Breast epithelium (tissue), 4 donors: ENCODE data around the gene ABCC10. TPM values are rescaled to one million over a fixed set of nuclear protein-coding genes. Genes with fewer than 3 reads are reported as not detected.

Experiments
- DNase-seq, 2 donors: peaks; one replicate each; pipeline ENCODE4 v3.0.0-alpha.2; 2019; ENCODE audit warnings: low spot score in 2 of 2
- H3K27ac ChIP-seq, 2 donors: fragments of 200-600 bp; sonication (generic) in 1 of 2; one replicate each; pipeline ENCODE4 v1.5.1; 2016 to 2019; ENCODE audit warnings: mild to moderate bottlenecking in 1 of 2
- H3K27me3 ChIP-seq, 2 donors: fragments of 200-600 bp; sonication (generic) in 1 of 2; one replicate each; pipeline versions ENCODE4 v1.5.1 to v1.6.0; 2017 to 2019; ENCODE audit warnings: control low read depth in 1 of 2, mild to moderate bottlenecking in 1 of 2
- H3K36me3 ChIP-seq: fragments of 200-600 bp; one replicate; pipeline ENCODE4 v1.5.1; 2019
- H3K4me1 ChIP-seq, 2 donors: fragments of 200-600 bp; sonication (generic); one replicate each; pipeline ENCODE4 v1.5.1; 2016 to 2019; ENCODE audit warnings: control low read depth in 1 of 2
- H3K4me3 ChIP-seq, 3 donors: fragments of 200-600 bp; sonication (generic); 1 replicate in 2 of 3; 2 replicates in 1 of 3; pipeline ENCODE4 v1.5.1; 2016 to 2019; ENCODE audit warnings: mild to moderate bottlenecking in 3 of 3, moderate library complexity in 2 of 3
- H3K9me3 ChIP-seq, 2 donors: fragments of 200-600 bp; sonication (generic) in 1 of 2; one replicate each; pipeline ENCODE4 v1.5.1; 2016 to 2019; ENCODE audit warnings: control low read depth in 1 of 2
- POLR2A ChIP-seq: fragments of 450-650 bp; IDR thresholded peaks from one replicate; pipeline ENCODE4 v1.6.1; 2016; ENCODE audit warnings: antibody characterized with exemption, mild to moderate bottlenecking, moderate library complexity
- POLR2AphosphoS5 ChIP-seq, 3 donors: sonication (generic); formaldehyde crosslinking; IDR thresholded peaks; one replicate each; pipeline ENCODE4 v1.6.1; 2017; ENCODE audit warnings: antibody characterized with exemption in 3 of 3
- intact Hi-C: fragments of 100-400 bp; cut with DNase I; formaldehyde crosslinking; loops from one replicate; pipeline ENCODE4 v1.15.1; 2023; ENCODE audit warnings: low total_unique reads
- total RNA-seq, 3 donors: library from RNA; depleted of rRNA; stranded (reverse); fragments of >200 nt; gene quantifications; one replicate each; pipeline ENCODE4 v1.1.0, GENCODE V29; 2016
- TF ChIP-seq, protein P1 (sequence below), 3 donors: fragments of 450-650 bp; IDR thresholded peaks; one replicate each; pipeline ENCODE4 v1.5.1; 2016 to 2017; ENCODE audit warnings: antibody characterized with exemption in 3 of 3, mild to moderate bottlenecking in 3 of 3, moderate library complexity in 3 of 3

ABCC10 gene
- total RNA-seq, 3 donors from 2014 or later, result 9.0 to 19.9 (median 12.1) TPM

DNA sequence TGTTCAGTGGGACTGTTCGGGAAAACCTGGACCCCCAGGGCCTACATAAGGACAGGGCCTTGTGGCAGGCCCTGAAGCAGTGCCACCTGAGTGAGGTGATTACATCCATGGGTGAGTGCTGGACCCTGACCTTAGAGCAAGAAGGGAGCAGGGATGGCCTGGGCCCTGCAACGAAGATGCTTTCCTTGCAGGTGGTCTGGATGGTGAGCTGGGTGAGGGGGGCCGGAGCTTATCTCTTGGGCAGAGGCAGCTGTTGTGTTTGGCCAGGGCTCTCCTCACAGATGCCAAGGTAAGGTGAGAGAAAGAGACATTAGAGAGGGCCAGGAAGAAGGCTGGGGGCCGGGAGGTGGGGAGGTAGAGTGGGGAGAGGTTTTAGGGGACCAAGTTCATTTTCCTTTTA lies 21.6 kb downstream of the ABCC10 start:
- no peaks in the 10 kb centered on the region for H3K27me3 ChIP-seq
- H3K4me3 ChIP-seq, result no peak overlapping the region
- no peak for DNase-seq
- intact Hi-C loops, result no loop called here
- no peak overlapping the region for H3K27ac ChIP-seq
- no peak for TF ChIP-seq POLR2AphosphoS5 (IDR thresholded peaks at IDR 0.05)
- TF ChIP-seq POLR2A, result no peak
- TF ChIP-seq, protein P1, sequence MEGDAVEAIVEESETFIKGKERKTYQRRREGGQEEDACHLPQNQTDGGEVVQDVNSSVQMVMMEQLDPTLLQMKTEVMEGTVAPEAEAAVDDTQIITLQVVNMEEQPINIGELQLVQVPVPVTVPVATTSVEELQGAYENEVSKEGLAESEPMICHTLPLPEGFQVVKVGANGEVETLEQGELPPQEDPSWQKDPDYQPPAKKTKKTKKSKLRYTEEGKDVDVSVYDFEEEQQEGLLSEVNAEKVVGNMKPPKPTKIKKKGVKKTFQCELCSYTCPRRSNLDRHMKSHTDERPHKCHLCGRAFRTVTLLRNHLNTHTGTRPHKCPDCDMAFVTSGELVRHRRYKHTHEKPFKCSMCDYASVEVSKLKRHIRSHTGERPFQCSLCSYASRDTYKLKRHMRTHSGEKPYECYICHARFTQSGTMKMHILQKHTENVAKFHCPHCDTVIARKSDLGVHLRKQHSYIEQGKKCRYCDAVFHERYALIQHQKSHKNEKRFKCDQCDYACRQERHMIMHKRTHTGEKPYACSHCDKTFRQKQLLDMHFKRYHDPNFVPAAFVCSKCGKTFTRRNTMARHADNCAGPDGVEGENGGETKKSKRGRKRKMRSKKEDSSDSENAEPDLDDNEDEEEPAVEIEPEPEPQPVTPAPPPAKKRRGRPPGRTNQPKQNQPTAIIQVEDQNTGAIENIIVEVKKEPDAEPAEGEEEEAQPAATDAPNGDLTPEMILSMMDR (IDR thresholded peaks at IDR 0.05), result no peak
- no peaks in the 10 kb centered on the region for H3K4me1 ChIP-seq
- H3K36me3 ChIP-seq, result no peaks in the 10 kb centered on the region
- no peaks in the 10 kb centered on the region for H3K9me3 ChIP-seq

DNA sequence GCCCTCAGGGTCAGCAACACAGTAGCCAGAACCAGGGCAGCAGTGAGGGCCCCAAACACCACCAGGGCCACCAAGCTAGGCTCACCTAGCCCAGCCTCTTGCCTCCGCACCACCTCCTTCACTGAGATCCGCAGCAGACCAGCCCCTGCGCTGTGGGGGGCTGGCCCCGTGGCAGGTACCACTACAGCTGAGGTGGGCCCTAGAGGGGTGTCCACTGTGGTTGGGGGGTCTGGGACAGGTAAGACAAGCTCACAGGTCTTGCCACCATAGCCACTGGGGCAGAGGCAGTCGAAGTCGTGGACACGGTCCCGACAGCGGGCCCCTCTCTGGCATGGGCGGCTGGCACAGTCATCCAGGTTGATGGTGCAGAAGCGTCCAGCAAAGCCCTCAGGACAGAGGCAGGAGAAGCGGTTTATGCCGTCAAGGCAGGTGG lies 23.4 kb downstream of the ABCC10 start:
- Histone ChIP-seq H3K4me1 (no peaks in the 10 kb centered on the region), H3K4me3 (no peak overlapping the region), H3K27me3 (no peaks in the 10 kb centered on the region), H3K36me3 (no peaks in the 10 kb centered on the region), H3K27ac (no peak overlapping the region), H3K9me3 (no peaks in the 10 kb centered on the region)
- no peak for DNase-seq
- TF ChIP-seq POLR2A, result no peak
- TF ChIP-seq, protein P1 (IDR thresholded peaks at IDR 0.05), result no peak
- TF ChIP-seq POLR2AphosphoS5 (IDR thresholded peaks at IDR 0.05), result no peak
- intact Hi-C loops, result loop anchor here (10.0 kb wide), 1 partner anchor 54 kb away; no protein-coding TSS in a partner anchor

DNA sequence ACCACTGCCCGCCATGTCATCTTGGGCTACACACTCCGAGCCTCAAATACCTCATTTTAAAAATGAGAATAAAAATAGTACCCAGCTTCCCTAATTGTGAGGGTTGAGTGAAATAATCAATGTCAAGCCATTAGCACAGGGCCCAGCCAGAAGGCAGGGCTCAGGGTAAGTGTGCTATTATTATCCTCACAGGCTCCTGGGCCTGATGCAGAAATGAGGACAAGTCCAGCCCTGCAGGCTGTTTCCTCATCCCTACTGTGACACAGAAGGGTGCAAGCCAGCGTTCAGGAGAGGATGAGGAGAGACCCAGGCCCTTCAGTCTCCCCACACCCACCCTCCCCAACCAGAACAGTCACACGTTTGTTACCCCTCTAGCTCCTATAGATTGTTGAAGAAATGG lies 24.0 kb downstream of the ABCC10 start:
- no peak for DNase-seq
- TF ChIP-seq POLR2AphosphoS5 (IDR thresholded peaks at IDR 0.05), result no peak
- TF ChIP-seq POLR2A, result no peak
- TF ChIP-seq, protein P1 (IDR thresholded peaks at IDR 0.05), result no peak
- H3K9me3 ChIP-seq, result no peaks in the 10 kb centered on the region
- H3K27ac ChIP-seq, result no peak overlapping the region
- intact Hi-C loops, result loop anchor here (10.0 kb wide), 1 partner anchor 53 kb away; no protein-coding TSS in a partner anchor
- H3K36me3 ChIP-seq, result no peaks in the 10 kb centered on the region
- no peaks in the 10 kb centered on the region for H3K4me1 ChIP-seq
- H3K27me3 ChIP-seq, result peaks cover 0 to 2% of the 10 kb centered on the region in 2 donors
- no peak overlapping the region for H3K4me3 ChIP-seq

DNA sequence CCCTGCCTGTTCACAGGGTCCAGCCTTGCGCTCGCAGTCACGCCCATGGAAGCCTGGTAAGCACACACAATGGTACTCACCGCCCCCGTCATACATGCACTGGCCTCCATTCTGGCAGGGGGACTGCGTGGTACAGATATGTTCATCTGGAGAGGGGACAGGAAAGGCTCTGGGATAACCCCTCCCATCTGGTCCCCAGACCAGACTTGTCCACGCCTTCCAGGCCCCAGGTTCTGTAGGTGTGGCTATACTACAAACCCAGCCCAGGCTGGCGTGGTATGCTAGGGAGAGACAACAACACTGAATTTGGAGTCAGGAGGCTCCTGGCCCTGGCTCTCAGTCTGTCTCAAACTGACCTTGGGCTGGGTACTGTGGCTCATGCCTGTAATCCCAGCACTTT lies 24.6 kb downstream of the ABCC10 start:
- no peak for TF ChIP-seq POLR2AphosphoS5 (IDR thresholded peaks at IDR 0.05)
- TF ChIP-seq POLR2A, result no peak
- TF ChIP-seq, protein P1 (IDR thresholded peaks at IDR 0.05), result no peak
- H3K4me1 ChIP-seq, result no peaks in the 10 kb centered on the region
- no peak overlapping the region for H3K4me3 ChIP-seq
- H3K36me3 ChIP-seq, result no peaks in the 10 kb centered on the region
- H3K9me3 ChIP-seq, result no peaks in the 10 kb centered on the region
- peaks cover 0 to 2% of the 10 kb centered on the region in 2 donors for H3K27me3 ChIP-seq
- intact Hi-C loops, result loop anchor here (10.0 kb wide), 1 partner anchor 53 kb away; no protein-coding TSS in a partner anchor
- no peak for DNase-seq
- H3K27ac ChIP-seq, result no peak overlapping the region

DNA sequence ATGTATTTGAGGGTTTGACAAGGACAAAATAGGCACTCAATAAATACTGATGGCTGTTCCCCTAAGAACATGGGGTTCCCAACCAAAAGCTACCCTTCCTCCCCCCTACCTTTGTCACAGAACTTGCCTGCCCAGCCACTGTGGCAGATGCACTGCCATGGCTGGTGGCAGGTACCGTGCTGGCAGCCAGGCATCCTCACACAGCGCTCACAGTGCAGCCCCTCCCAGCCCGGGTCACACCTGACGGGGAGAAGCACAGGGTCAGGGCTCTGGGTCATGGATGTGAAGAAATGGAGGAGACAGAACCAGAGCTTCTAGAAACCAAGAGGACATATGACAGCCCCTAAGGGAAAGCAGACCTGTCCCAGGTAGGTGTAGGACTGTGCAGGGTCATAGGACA lies 25.6 kb downstream of the ABCC10 start:
- DNase-seq, result no peak
- Histone ChIP-seq H3K9me3 (no peaks in the 10 kb centered on the region), H3K36me3 (no peaks in the 10 kb centered on the region), H3K4me3 (no peak overlapping the region), H3K27ac (no peak overlapping the region), H3K4me1 (no peaks in the 10 kb centered on the region), H3K27me3 (peaks cover 0 to 2% of the 10 kb centered on the region in 2 donors)
- TF ChIP-seq POLR2A, result no peak
- TF ChIP-seq, protein P1 (IDR thresholded peaks at IDR 0.05), result no peak
- no peak for TF ChIP-seq POLR2AphosphoS5 (IDR thresholded peaks at IDR 0.05)
- intact Hi-C loops, result loop anchor here (10.0 kb wide), 1 partner anchor 52 kb away; no protein-coding TSS in a partner anchor
